NCI-H146 treated with DMSO at 0.1 percent for 48 hours (cell line): ENCODE data around the gene ABLIM2.

Experiments
- DNase-seq: peaks from one replicate; lab custom pipeline; 2025; ENCODE audit not compliant: unreplicated experiment; lab: John Stamatoyannopoulos, UW

ABLIM2 gene

DNA sequence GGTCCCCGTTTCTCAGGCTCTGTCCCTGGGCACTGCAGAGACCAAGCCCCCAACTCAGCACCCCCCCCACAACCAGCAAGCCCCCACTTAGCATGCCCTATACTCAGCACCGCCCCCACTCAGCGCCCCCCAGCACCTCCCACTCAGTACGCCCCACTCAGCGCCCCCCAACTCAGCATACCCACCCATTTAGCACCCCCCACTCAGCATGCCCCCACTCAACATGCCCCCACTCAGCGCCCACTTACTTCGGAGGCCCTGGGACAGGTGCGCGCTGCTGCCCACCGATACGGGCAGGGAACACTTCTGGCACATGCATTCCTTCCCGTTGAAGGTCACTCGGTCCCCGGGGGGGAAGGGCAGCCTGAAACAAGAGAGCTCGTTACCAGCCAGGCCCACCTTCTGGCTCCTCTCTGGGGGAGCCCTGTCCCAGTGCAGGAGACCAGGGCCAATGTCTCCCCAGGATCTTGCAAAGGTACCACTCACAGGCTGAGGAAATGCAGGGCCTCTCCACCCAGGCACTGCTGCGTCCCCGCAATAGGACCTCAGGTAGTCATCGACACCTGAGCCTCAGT, 70.6 kb downstream of the ABLIM2 start:
- DNase-seq = no peak

DNA sequence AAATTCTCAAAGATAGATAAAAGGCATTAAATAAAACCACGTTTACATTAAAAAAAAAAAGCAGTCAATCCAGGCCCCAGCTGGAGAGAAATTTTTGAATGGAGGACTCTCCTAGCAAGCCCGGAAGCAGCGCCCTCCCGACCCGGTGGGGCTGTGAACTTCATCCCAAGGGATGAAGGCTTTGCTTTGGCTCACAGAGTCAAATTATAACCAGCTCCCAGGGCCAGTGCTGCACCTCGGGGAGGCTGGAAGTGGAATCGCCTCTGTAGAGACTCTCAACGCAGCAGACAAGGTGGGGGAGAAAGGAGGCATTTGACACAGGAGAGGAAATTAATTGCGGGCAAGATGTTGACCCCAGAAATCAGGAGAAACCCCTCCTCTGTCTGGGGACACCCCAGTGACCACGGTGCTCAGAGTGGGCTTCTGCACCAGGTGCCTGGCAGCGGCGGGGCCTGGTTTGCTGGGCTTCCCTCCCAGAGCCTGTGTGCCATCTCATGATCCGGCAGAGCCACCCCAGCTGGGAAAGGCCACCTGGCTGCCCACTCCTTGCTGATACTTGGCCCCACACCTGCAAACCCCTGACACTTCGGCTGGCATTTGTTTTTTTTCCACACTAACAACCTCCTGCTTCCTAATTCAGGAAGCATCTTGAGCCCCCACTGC, 71.7 kb downstream of the ABLIM2 start:
- DNase-seq = no peak

DNA sequence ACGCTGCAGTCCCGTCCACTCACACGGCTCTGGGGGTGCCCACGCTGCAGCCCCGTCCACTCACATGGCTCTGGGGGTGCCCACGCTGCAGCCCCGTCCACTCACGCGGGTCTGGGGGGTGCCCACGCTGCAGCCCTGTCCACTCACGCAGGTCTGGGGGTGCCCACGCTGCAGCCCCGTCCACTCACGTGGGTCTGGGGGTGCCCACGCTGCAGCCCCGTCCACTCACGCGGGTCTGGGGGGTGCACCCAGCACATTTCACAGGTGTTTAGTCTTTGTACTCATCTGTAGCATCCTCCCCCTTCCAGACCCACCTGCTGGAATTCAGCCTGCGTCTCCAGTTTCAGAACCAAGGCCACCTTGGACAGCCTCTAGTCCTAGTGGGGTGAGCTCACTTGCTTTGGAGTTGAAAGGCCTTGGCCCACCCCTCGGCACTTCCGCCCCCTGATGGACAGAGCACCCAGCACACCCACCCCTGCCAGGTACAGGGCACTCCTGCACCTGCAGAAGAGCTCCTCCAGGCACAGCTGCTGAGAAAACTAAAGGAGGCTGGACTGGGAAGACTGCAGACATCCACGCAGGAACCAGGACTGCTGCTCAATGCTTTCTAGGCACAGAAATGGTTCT, 73.0 kb downstream of the ABLIM2 start:
- no peak for DNase-seq

DNA sequence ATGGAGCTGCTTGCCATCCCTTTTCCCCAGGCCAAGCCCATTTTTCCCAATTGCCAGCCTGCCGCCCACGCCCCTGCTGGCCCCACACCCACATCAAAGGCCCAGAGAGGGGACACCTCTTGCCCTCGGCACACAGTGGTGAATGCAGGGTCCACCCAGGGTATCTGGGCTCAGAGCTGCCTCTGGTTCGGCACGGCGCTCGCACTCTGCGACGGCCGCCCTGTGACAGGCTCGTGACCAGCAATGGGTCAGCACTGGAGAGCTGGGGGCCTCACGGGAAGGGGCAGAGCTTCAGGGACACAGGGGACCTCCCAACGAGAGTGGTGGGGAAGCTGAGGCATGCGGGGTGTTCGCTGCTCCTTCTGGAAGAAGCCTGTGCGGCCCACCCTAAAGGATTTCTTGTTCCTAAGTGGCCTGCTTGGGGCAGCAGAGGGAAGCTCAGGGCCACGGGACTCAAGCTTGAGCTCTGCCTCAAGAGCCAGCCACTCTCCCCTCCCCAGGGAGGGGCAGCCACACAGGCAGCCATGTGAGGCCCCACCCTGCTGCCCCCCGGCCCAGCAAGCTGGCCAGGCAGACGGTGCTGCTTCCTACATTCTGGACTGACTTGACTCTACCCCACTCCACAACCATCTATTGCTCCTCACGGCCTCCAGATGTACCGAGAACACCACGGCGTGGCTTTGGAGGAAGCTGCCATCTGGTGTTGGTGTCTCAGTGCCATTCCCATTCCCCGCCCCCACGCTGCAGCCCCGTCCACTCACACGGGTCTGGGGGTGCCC, 73.7 kb downstream of the ABLIM2 start:
- no peak for DNase-seq

DNA sequence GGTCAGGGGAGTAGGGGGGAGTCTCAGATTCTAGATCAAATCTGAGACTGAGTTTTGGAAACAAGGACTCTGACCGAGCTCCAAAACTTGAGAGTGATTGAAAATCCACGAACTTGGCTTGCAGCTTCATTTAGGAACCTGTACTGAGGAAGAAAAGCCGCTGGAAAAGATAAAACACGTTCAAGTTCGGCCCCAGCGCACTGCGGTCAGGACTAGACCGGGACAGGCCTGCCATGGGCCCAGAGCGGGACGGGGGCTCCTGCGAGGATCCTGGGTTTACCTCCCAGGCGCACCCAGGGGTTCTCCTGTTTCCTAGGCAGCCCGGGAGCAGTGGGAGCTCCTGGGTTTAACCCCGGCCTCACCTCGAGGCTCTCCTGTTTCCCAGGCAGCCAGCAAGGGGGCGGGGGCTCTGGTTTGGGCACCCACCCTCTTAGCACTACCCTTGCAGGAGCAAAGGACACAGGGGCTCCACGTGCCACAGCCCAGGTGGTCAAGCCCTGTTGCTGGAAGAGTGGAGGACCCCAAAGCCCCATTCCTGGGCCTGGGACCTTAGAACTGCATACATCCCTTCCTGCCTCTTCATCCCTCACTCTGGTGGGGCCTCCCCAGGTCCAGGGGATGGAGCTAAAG, 74.5 kb downstream of the ABLIM2 start:
- no peak for DNase-seq

DNA sequence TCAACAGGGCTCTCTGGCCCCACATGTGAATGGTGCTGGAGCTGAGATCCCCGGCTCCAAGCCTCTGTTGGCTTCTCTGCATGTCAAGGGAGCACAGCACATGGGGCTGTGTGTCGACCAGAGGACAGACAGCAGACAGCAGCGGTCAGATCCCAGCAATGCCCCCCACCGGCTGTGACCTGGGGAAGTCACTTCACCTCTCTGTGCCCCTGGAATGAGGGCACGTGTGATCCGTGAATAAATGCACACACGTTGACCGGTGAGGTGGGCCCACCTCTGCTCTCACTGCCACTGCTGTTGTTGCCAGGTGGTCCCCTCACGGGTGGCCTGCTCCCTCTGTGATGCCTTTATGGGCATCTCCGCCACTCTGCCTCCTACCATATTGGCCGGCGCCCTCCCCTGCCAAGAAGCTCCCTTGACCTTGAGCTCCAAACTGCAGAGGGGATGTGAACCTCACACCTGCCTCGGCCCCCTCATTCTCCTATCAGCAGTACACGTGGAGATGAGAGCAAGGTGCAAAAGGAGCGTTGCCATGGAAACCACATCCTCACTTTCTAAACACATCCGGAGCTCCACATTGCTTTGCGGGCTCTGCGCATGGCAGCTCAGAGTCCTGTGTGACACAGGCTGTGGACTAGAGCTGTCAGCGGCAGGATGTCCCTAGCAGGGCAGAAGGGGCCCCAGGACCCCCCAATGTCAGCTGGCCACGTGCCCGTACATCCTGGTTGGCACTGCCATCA, 75.4 kb downstream of the ABLIM2 start:
- no peak for DNase-seq

DNA sequence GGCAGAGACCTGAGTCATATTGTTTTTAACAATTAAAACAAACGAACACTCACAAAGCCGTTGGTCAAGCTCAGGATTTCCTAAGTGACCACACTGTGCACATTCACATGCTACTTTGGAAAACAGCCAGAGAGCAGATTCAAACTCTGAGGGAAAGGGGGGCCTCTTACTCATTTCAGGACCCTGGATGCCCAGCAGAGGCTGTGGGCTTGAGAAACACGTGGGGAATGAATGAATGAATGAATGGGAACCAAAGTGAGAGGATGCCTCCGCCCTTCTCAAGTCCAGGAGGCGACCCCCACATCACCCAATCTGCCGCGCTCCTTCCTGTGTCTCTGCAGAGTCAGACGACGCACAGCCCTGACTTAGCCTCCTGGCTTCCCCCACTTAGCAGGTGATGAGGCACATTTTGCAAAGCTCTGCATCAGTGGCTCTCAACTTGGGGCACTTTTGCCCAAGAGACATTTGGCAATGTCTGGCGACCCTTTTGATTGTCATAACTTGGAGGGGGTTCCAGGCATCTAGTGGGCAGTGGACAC, 76.0 kb downstream of the ABLIM2 start:
- no peak for DNase-seq

DNA sequence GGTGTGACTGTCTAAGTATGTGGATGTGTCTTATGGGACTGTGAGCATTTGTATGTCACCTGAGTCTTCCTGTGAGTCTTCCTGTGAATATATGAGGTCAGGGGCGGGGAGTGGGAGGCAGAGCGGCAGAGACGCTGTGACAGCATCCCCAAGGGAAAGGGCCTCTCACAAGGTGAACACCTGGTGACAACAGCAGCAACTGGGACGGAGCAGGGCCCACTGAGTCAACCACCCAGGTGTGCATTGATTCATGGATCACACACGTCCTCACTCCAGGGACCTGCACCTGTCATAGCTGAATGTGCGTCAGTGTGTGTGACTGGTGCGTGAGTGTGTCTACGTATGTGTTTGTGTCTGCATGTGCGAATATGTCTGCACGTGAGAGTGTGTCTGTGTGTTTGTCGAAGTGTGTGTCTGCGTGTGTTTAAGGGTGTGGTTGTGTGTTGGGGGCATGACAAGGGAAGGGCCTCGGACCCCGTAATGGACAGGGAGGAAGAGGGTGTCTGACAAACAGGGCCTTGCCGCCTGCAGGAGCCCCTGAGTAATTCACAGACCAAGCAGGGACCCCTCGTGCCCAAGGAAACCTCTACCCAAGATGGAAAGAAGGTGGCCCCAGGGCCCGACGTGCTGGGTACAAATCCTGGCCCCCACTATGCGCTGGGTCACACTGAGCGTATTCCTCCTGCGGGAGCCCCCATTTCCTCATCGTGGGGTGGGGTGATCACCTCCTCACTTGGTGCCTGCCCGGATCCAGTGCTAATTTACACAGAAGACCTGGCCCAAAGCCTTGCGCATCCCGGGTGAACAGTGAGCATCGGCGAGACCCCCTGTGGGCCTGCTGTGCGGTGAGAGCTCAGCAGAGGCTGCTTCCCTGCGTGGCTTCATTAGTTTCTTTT, 76.7 kb downstream of the ABLIM2 start:
- no peak for DNase-seq

DNA sequence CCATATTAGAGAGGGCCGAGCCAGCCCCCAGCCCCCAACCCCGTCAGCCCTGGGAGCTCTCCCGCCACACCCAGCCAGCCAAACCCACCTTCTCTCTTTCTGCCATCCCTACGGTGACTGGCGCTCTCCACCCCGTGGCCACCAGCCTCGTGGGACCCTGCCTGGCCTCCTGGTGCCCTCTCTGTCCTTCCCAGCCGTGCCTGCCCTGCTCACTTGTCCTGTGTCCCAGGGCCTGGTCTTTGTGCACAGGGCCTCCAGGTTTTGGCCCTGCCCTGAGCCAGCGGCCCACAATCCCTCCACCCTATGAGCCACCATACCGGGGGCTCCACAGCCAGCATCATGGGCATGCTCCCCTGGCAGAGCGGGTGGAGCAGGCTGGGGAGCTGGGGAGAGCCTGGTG, 77.4 kb downstream of the ABLIM2 start:
- DNase-seq = no peak

DNA sequence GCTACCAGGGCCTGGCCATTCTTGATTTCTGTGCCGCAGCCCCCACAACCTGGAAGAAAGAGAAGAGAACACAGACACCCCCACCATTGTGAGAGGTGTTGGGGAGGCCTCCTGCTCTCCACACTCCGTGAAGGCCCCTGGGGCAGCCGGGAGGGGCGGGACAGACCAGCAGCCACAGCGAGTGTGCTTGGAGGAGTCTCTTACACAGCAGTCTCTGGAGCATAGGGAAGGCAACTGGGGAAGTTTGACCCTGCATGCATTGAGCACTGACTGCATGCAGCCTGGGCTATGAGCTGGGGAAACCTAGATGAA, 77.9 kb downstream of the ABLIM2 start:
- DNase-seq = no peak

DNA sequence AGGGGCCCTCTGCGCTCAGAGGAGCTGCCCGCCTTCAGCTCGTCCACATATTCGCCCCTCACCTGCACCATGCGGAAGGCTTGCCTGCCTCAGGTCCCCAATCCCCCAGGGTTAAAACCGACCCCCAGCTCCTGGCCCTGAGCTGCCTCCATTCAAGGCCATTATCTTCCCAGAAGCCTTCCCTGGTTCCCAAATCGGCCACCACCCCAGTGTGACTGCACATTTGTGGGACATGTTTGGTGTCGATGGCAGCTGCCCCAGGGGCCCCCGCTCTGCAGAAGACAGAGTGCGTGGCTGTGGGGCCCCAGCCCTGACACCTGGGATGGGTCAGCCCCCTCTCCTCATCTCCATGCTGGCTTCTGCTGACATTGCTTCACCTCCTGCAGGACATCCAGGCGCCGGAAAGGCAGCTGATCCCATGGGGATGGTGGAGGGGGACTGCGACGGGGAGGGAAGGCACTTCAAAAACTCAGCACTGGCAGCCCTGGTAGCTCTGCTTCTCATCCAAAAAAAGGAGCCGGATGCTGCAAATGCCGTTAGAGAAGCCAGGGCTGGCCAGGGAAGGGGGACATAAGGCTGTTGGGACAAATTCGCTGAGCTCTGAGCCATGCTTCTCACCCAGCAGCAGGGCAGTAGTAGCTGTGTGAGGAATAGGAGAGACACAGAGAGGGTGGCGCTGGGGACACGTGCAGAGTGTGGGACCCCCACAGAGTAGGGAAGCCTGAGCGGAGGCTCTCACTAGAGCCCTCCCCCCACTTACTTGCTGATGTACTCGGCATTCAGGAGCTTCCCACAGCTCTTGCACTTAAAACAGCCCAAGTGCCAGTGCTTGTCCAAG, 78.5 kb downstream of the ABLIM2 start:
- no peak for DNase-seq

DNA sequence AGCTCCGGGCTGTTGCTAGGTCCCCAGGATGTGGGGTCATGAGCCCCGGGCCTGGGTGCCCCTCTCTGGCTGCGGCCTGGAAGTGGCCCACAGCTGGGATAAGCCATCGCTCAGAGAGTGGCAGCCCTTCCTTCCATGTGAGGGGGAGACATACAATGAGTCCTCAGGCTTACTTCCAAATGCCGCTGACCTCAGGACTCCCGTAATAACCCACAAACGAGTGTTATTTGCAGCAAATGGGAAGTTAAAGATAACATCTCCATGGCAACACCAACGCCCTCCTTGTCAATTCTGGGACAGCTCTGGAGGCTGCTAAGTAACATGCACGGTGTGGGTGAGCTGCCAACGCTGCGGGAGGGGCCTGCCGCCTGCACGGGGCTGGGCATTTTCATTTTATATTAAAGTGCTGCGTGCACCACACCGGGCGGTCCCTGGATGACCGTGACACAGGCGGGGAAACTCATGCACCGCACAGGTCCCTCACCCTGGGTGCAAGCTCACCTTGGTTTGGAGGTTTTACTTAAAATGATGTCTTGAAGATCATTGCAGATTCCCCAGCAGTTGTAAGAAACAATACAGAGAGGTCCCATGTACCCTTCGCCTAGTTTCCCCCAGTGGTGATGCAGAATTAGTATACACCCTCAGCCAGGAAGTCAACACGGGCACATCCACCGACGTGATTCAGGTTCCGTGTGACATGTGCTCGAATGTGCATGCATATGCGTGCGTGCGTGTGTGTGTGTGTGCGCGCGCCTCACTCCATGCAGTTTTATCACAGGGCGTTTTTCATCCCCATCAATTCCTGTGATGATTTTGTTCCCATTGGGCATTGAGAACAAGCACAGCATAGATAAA, 79.4 kb downstream of the ABLIM2 start:
- no peak for DNase-seq

DNA sequence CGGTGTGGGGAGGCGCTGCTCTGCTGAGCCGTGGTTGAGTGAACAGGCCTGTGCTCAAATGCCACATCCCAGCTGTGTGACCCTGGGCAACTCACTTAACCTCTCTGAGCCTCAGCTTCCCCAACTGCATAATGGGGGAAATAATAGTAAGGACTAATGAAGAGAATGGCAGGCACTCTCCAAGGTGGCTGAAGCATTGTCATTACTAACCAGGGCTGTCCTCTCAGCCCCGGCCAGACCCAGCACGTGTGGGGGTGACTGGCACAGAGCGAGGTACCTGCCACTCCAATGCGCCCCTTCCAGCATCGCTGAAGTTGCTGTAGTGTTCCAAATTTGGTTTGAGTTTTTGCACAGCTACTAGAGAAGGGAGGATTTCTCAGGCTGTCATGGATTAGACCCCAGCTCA, 80.0 kb downstream of the ABLIM2 start:
- no peak for DNase-seq

DNA sequence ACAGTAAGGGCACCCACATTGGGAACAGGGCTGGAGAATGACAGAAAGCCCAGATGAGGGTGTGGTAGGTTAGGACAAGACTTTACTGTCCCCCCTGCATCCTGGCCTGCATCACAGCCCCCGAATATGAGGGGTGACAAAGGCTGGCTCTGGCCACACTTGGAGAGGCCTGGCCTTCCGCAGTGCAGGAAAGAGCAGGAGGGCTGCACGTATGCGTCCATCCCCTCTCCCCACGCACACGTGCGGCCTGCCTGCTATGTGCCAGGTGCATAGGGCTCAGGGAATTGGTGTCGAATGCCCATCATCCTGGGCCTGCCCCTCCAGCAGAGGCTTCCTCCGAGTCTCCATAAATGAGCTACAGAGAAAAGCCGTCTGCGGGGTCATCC, 80.5 kb downstream of the ABLIM2 start:
- DNase-seq = no peak

DNA sequence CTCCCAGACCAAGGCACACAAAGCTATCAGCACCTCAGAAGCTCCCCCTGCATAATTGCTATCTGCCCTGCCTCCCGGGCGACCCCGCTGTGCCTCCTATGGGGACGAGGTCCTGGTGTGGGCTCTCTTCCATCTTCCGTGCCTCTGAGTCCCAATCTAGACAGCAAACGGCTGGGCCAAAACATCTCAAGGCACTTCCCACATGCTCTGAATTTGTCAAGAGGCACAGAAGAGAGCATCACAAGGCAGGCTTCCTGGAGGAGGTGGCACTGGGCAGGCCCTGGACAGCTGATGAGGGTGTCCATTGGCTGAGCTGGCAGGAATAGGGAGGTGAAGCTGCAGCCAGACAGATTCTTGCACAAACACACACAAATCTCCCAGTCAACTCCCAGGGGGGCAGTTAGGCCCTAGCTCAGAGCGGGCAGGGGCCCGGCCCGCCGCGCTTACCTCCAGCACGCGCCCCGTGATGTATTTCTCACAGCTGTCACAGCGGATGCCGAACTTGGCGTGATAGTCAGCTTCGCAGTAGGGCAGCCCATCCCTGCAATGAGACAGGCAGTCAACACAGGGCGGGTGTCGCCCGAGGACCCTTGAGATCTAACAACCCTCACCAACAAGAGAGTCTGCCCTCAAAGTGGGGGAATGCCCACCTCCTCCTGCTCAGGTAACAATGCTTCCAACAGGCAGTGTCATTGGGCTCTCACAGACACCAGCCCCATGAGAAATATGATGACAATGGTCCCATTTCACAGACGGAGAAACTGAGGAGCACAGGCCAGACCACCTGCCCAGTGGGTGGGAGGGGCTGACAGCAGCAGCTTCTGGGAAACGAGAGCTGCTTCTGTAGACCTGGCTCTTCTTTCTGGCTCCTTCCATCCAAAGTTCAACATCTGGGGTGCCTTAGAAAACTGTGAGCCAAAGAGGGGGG, 81.2 kb downstream of the ABLIM2 start:
- no peak for DNase-seq

DNA sequence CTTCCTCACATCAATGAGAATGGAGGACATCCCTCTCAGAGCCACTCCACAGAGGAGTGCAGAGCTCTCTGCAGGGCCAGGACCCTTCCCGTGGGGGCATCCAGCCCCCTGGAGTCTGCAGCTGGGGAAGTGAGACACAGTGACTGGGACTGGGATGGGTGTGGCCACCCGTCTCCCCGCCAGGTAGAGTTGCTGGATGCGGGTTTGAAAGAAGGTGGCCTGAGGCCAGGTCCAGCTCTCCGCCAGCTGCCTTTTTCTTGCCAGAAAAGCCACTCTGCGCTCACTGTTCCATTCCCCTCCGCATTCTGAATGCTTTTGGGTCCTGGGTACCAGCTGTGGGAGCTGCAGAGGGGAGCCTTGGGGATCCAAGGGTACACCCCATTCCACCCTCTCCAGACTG, 82.6 kb downstream of the ABLIM2 start:
- no peak for DNase-seq
